ENCODE measurements around the gene CAMK2N2.

GRCh38 chr3:184250167-184250828 lies 11.1 kb downstream of the CAMK2N2 start:
- TF ChIP-seq CTCF (conservative IDR thresholded peaks at IDR 0.05) (peak; percentile 99), ZFX (IDR thresholded peaks at IDR 0.05) (no peak)

Measured in C4-2B (cell line).